ENCODE data around the gene HCLS1.

HCLS1 gene

DNA sequence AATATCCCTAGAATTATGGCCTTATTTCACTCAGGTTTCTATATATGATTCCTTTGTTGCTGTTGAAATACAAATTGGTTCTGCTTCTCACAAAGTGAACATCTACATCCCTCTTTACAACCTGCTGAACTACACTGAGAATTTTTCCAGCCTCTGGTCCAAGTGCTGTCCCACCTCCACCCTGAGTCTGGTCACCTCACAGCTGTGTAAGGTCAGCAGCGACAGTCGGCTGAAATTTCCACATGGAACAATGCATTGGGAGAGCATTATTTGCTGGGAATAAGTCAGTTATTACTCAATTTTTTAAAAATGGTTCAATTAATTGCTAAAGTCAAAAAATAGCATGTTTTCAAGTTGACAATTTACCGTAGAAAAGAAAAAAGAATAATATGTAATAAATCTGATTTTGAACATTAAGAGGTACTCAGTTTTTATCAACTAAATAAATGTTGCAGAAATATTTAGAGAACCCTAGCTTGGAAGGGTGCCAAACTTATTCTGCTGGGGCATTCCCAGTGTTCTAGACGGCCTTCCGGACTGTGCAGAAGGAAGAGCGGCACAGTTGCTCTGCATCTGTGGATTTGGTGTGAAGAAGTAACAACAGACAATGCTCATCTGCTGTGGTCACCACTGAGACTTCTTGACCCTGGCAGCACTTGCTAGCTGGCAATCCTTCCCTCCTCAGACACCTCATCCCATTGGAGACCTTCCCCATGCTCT, 1.8 kb downstream of the HCLS1 start:
- no peak for DNase-seq (ENCODE audit: low read depth in 2 of 2, low spot score in 1 of 2)

DNA sequence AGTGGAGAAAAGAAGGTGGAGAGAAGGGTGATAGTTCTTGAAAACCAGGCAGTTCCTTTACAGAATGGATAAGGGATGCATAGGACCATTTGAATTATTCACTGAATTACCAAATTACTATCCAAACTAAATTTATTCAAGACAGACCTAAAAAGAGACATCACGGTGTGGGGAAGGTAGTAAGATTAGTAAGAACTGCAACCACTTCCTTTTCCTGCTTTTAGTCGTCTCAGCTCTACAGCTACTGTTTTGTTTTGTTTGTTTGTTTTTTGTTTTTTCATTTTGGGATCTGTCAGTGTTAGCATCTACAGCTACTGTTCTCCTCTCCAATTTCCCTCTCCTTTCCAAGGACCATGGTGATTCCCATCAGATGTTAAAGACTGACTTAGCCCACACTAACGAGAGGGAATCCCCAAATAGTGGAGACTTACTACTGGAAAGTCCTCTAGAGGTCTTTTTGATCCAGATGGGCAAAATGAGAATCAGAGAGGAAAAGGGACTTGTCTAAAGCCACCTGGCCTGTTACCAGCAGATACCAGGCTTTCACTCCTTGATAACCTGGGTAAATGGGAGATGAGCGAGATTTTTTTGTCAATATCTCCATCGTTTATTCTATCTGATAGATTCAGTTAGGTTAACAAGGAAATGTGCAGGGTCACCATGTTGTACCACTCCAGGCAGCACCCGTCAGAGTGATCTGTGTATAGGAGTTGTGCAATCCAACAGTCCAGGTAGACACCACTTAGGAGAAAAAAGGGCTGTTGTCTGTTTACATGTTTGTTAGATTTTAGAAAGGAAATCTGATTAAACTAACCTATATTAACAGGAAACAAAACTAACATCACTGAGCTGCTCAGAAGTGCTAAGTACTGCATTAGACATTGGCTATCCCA, 6.0 kb downstream of the HCLS1 start:
- DNase-seq (ENCODE audit: low read depth in 2 of 2, low spot score in 1 of 2), result no peak

DNA sequence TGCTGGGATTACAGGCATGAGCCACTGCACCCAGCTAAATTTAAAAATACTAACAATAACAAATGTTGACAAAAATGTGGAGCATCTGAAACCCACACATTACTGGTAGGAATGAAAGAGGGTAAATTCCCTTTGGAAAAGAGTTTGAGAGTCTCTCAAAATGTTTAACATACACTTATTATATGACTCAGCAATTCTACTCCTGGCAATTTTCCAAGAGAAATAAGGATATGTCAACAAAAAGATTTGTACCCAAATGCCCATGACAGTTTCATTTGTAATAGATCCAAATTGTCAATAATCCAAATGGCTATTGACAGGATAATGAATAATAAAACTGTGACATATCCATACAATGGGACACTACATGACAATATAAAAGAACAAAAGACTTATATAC, 9.0 kb downstream of the HCLS1 start:
- no peak for DNase-seq (ENCODE audit: low read depth in 2 of 2, low spot score in 1 of 2)

DNA sequence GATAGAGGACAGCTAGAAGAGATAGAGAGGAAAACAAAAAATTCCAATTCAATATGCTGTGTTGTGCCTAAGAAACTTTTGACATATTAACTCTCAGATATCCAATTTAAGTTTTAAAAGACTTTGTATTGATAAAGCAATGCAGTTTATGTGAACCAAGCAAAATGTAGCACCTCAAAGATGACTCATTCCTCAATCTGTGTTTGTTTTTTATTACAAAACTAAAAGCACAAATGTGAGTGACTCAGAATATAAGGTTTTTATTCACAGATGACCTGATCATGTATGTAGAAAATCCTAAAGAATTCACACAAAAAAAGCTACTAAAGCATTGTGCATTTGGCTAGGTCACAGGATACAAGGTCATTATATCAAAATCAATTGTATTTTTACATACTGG, 11.1 kb downstream of the HCLS1 start:
- no peak for DNase-seq (ENCODE audit: low read depth in 2 of 2, low spot score in 1 of 2)

DNA sequence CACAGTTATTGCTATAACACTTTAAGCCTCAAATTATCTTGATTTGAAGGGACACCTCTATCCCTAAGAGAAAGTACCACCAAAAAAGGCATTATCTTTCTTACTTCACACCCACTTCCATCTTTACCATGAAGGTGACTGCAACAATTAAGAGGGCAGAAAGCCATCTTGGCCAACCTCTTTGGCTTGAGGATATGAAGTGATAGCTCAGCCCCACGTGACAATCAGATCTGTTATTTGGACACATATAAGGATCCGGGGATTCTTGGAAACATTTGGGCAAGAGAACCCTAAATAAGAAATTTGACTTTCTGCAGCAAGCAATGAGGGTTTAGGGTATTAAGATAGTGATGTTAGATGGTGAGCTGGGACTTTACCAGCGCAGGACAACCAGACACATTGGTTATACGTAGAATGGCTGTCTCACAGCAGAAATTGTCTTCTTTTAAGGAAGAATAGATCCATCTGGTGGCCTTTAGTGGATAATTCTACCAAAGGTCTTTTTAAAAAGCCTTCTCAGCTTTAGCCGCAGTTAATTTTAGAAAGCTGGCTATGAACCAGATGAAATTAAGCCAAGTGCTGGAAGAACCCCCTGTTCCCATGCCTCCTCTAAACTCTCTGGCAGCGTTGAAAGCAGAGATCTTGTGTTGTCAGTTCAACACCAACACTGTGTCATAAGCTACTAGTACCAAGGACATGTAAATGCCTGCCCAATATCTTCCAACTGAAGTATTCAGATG, 12.3 kb downstream of the HCLS1 start:
- DNase-seq (ENCODE audit: low read depth in 2 of 2, low spot score in 1 of 2), result no peak

DNA sequence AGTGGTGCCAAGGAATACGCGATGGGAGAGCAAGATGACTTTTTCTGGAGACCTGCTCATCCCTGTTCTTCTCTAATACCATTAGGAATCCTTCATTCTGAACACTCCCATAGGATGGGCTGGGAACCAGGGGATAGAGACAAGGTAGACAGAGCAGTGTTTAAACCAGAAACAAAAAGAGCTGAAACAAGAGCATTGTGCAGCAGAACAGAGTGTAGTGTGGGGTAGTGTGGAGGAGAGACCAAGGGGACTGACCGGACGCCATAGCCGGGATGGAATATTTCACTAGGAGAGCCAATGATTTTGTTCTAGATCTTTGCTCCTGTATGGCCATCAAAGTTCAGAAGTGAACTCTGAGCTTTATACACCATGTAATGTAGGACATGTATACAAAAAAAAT, 15.6 kb downstream of the HCLS1 start:
- DNase-seq (ENCODE audit: low read depth in 2 of 2, low spot score in 1 of 2), result no peak

DNA sequence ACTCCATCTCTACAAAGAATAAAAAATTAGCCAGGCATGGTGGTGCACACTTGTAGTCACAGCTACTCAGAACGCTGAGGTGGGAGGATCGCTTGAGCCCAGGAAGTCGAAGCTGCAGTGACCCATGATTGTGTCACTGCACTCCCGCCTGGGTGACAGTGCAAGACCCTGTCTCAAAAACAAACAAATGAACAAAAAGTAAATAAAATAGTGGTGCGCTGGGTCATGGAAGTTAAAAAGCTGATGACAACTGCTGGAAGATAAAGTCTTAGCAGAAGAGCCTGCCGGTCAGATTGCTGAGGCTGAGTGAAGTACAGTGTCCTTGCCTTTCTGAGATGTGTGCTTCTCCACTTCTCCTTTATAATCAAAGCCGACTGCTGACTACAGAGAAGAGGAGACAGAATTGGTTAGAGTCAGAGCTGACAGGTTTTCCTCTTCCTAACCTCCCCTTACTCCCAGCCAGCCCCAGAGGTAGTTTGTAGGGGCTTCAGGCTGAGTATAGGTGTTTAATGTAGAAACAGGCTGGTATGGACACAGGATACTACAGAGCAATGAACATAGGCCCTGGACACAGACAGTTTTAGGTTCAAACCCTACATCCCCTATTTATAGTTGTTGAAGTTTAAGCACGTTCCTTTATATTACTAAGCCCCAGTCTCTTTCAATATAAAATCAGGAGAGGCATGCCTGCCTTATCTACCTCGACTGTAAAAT, 17.9 kb downstream of the HCLS1 start:
- DNase-seq (ENCODE audit: low read depth in 2 of 2, low spot score in 1 of 2), result no peak

DNA sequence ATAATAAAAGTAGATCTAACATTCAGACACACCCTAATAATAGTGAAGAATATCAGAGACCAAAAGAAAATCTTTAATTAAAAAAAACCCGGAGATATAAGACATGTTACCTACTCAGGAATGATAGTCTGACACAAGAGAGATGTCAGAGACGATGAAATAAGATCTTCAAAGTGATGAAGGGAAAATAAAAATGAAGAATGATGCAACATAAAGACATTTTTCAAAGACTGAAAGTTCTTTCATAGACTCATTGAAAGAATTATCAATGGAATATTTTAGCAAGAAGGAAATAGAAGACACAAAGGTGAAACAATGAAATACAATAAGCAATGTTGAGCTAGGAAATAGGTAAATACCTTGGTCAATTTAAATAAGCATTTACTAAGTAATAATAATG, 19.6 kb downstream of the HCLS1 start:
- no peak for DNase-seq (ENCODE audit: low read depth in 2 of 2, low spot score in 1 of 2)

DNA sequence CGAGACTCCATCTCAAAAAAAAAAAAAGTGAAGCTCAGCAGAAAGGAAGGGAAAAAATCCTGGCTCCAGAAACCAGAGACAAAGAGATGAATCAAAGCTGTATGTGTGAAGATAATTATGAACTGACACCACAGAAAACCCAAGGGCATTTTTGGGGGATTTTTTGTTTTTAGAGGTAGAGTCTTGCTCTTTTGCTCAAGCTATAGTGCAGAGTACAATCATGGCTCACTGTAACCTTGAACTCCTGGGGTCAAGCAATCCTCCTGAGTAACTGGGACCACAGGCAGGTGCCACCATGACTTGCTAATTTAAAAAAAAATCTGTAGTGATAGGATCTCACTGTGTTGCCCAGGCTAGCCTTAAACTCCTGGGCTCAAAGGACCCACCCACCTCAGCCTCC, 22.8 kb downstream of the HCLS1 start:
- no peak for DNase-seq (ENCODE audit: low read depth in 2 of 2, low spot score in 1 of 2)

DNA sequence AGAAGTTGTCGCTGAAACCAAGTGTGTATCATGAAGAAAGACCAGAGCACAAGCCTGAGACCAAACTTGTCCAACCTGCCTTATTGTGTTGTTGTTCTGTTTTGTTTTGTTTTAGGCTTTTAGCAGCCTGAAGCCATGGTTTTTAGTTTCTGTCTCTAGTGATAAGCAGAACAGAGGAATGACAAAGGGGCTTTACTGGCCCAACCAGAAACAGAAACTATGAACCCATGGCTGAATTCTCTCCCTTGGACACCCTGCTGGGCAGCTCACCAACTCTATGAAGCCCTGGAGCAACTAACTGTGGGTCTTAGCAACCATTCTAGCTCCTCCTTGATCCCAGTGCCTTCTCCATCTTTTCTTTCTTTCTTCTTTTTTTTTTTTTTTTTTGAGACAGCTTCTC, 30.3 kb downstream of the HCLS1 start:
- no peak for DNase-seq (ENCODE audit: low read depth in 2 of 2, low spot score in 1 of 2)

DNA sequence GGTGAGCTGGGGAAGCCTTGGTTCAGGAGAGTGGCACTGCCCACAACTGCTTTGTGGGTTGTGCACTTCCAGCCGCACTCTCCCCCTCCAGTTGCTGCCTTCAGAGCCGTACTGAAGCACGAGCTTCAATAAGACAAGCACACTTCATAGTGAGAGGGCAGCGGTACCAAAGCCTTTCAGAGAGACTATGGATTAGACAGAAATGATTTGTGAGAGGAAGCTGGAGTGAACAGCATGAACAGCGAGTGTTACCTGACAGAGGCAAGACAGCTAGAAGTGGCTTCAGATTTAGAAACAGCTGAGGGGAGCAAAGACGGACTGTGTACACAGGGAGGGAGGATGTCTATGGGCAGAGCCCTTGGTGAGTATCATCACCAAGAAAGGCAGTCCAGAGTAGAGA, 31.1 kb downstream of the HCLS1 start:
- DNase-seq (ENCODE audit: low read depth in 2 of 2, low spot score in 1 of 2), result no peak

DNA sequence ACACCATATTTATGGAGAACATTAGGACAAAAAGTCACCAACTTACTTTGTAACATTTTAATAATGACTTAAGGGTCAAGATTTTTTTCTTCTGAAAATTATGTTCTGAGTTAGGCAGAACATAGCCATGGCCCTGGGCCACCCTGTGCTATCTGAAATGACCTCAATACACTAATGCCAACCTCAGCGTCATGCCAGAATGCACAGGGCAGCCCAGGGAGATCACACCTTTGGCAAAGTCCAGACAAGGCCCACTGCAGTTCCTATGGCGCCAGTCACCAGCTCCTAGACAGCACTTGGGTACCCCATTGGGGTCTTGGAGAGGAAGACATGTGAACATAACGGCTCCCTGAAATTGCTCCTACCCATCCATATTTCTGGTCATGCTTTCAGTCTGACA, 33.1 kb downstream of the HCLS1 start:
- no peak for DNase-seq (ENCODE audit: low read depth in 2 of 2, low spot score in 1 of 2)

DNA sequence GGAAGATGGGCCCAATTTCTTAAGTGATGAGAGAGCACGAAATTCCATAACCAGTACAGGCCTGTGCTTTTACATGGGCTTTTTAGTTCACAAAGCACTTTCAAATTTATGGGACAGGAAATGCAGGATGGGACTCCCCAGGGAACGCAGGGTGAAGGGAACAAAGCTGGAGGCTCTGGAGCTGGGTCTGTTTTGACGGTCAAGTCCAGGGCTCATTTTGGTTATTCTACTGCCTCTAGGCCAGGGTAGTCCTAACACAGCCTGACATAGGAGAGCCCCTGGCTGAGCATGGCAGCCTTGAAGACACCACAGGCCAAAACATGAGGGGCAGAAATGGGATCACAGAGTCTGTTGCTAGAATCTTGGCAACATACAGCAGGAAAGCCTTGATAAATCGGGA, 33.5 kb downstream of the HCLS1 start:
- DNase-seq (ENCODE audit: low read depth in 2 of 2, low spot score in 1 of 2), result no peak

DNA sequence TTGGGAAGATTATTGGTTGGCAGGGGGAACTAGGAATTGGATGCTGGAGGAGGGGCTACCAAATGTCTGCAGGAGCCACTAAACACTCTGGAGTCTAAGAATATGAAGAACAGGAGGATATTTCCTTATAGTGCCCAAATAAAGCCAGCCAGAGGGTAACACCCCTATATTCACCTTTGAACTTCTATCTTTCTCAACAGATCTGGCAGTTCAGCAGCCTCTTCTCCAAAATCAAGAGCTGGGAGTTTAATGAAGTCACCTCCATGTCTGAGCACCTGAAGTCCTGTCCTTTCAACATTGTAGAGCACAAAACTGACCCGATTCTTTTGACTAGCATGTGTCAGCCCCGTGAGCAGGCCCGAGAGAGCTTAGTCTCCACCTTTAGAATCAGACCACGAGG, 34.2 kb downstream of the HCLS1 start:
- no peak for DNase-seq (ENCODE audit: low read depth in 2 of 2, low spot score in 1 of 2)

DNA sequence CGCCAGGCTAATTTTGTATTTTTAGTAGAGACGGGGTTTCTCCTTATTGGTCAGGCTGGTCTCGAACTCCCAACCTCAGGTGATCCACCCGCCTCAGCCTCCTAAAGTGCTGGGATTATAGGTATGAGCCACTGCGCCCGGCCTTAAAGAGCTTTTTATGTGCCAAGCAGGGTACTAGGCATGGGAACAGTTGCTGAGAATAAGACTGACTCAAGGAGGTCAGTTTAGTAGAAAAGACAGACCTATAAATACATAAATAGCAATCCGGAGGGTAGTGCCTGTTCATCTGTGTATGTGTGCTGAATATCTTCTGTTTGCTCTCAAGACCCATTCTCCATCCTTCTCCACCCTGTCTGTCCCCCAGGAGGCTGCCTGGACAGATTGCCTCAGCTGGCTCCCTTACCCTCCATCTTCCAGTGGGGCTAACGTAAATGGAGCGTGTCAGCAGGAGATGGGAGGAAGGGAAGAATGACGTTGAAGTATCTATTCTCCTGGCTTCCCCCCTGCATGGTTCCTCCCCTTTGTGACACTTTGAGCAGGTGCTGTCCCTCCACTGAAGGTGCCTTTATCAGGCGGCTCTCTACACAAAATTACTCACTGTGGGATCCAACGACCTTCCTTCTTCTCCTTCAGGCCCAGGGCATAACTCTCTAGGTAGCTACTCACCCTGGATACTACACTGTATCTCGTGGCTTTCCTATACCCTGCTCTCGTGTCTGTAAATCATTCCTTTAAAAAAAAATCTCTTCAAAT, 36.4 kb downstream of the HCLS1 start:
- no peak for DNase-seq (ENCODE audit: low read depth in 2 of 2, low spot score in 1 of 2)

DNA sequence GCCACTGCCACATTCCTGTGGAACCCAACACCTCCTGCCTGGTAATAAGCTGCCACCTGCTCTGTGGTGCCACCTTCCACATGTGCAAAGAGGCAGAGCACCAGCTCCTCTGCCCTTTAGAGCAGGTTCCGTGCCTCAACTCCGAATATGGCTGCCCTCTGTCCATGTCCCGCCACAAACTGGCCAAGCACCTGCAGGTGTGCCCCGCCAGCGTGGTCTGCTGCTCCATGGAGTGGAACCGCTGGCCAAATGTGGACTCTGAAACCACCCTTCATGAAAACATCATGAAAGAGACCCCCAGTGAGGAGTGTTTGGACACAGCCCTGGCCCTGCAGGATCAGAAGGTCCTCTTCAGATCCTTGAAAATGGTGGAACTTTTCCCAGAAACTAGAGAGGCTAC, 39.2 kb downstream of the HCLS1 start:
- no peak for DNase-seq (ENCODE audit: low read depth in 2 of 2, low spot score in 1 of 2)

DNA sequence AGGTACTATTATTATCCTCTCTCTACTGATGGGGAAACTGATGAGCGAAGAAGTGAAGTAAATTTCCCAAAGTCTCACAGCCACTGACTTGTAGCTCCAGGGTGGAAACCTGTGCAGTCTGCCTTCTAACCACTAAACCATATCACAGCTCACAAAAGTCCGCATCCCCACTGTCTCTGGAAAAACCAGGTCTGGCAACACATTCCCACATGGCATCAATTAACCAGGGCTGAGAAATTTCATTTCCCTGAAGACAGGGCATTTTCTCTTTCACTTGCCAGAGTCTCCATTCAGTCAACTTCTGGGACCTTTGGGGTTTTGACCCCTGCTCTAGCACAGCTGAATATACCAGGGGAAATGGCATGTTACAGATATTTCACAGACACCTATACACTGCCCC, 41.0 kb downstream of the HCLS1 start:
- no peak for DNase-seq (ENCODE audit: low read depth in 2 of 2, low spot score in 1 of 2)

DNA sequence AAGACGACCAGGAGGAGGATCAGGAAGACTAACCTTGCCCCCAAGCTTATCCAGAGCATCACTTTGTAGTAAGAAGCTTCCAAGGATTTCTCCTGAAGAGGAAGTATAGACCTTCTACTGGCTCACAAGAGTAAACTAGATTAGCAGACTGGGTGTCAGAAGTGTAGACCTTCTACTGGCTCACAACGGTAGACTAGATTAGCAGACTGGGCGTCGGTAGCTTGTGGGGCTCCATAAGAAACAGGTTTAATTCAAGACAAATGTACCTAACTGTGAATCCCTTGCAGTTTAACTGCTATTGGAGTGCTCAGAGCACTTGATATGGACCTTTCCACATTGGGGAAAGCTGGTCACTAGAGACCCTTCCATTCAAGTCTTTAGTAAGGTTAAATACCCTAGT, 54.6 kb downstream of the HCLS1 start:
- DNase-seq (ENCODE audit: low read depth in 2 of 2, low spot score in 1 of 2), result no peak

DNA sequence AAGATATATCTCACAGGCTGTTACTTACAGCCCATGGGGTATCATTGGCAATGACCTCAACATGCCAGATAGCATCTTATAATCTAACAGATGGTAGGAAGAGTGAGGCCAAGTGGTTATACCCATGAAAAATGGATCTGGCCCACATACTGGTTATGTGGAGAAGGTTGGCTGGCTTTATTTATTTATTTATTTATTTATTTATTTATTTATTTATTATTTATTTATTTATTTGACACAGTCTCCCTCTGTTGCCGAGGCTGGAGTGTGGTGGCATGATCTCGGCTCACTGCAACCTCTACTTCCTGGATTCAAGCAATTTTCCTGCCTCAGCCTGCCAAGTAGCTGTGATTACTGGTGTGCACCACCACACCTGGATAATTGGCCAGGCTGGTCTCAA, 55.9 kb downstream of the HCLS1 start:
- DNase-seq (ENCODE audit: low read depth in 2 of 2, low spot score in 1 of 2), result no peak

DNA sequence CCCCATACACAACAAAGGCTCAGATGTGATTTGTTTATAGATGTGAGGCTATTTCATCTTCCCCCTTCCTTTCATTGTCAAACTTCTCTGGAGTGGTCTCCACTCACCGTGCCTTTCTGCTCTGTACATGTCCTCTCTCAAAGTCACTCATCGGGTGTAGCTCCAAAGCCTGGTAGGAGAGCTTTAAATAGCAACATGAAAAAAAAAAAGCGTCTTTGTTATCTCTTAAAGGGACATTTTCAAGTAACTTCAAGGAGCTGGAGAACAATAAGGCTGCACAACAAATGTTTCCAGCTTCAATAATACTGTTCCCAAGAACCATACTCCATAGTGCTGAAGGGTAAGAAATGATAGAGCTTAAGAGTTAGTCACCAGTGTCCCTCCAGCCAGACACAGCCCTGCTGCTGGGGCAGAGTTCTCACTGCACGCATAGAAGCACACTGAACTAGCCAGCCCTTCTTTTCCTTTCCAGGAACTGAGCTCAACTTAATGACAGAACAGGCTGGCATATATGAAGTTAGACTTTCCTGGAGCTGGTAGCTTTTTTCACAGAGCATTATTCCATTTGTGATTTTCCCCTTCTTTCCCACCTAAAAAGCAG, 59.4 kb downstream of the HCLS1 start:
- DNase-seq (ENCODE audit: low read depth in 2 of 2, low spot score in 1 of 2), result no peak

Measured in stimulated activated CD8-positive, alpha-beta memory T cell treated with anti-CD3 and anti-CD28 coated beads, Interleukin-4, amount 100 ng/mL, for 1 hour (primary cell).